Hepatic stellate cell (primary cell): ENCODE measurements around the gene GALNT12.
A peak's percentile ranks its signal among the peaks of the same experiment; 100 is the strongest.

ENCODE experiments used
- DNase-seq: peaks from one replicate; pipeline ENCODE4 v3.0.0; 2011; ENCODE audit warnings: low spot score

GALNT12 gene

GRCh38 chr9:98801969-98802371 is 5.5 kb upstream of the GALNT12 start:
- no peak for DNase-seq

DNA sequence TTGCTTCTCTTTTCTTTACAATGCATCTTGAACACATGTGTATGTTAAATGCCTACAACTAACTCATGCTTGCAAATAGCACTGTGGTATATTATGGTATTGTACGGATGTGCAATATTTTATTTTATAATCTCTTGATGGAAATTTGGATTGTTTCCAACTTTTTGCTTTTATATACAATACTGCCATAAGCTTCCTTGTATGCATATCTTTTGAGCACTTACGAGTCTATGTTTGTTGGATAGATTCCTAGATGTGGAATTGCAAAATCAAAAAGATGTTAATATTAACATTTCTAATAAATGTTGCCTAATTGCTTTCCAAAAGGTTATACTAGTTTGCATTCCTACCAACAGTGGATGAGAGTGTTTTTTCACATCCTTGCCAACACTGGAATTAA is 3.4 kb upstream of the GALNT12 start:
- no peak for DNase-seq

- DNase-seq, result no peak
These were observed 1.8 kb upstream of the GALNT12 start for GRCh38 chr9:98805506-98806272.

DNA sequence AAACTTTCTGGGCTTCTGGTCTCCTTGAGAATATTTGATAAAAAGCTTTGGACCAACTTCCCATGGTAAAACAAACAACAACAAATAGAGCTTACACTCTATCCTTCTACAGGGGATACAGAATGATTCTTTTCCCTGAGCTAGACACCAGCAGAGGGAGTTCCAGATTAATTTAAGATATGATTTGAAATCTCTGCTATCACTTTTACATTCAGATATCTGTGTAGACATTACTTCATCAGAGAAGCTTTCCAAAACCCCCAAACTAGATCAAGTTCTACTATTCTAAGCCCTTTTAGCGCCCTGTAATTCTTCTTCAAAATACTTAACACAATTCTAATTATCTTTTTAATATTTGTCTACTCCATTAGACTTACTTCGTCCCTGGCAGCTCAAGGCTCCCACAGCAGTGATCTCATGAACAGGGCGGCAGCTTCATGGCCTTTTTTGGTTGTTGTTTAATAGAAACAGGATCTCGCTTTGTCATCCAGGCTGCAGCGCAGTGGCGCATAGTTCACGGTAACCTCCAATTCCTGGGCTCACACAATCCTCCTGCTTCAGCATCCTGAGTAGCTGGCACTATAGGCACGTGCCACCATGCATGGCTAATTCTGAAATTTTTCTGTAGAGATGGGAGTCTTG is 955 bp upstream of the GALNT12 start:
- peak; percentile 36 for DNase-seq

DNA sequence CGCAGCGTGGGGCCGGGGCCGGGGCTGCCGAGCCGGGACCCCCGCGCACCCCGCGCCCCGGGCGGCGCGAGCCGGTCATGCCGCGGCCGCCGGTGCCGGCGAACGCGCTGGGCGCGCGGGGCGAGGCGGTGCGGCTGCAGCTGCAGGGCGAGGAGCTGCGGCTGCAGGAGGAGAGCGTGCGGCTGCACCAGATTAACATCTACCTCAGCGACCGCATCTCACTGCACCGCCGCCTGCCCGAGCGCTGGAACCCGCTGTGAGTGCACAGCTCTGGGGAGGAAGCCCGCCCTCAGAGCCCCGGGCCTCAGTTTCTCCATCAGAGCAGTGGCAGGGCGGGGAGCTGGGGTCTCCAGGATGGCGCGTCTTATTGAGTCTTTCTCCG is 335 bp downstream of the GALNT12 start:
- DNase-seq, result no peak

DNA sequence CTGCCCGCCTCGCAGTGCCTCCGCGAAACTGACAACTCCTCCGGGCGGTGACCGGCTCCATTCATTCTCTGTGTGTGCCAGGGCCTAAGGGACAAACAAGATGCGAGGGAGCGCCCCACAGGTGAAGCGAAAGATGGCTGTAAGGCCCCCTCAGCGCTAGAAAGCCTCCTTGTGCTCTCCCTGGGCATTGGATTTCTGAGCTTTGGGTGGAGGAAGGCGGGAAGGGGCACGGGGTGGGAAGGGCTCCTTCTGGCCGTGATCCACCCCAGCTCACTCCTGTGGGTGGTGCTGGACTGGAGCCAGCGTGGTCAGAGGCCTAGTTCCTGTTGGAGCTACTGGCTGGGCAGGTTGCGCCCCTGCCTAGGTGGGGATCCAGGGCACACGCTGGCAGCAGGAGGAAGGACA is 943 bp downstream of the GALNT12 start:
- no peak for DNase-seq

DNA sequence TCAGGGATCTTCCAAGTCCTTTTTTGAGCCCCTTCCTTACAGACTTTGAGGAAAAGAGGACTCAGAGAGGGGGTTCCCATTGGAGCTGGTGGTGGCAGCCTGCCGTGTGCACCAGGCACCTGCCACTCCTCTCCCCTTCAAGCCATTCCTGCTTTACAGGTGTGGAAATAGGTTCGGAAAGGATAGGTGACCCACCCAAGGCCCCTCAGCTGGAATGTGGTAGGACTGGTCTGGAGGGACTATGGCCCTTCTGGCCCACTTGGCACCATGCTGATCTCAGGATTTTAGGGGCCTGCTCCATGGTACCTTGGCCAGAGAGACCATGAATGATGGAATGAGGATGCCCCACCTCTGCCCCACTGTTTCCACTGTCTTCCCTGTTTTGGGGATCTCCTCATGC is 1.4 kb downstream of the GALNT12 start:
- no peak for DNase-seq

DNA sequence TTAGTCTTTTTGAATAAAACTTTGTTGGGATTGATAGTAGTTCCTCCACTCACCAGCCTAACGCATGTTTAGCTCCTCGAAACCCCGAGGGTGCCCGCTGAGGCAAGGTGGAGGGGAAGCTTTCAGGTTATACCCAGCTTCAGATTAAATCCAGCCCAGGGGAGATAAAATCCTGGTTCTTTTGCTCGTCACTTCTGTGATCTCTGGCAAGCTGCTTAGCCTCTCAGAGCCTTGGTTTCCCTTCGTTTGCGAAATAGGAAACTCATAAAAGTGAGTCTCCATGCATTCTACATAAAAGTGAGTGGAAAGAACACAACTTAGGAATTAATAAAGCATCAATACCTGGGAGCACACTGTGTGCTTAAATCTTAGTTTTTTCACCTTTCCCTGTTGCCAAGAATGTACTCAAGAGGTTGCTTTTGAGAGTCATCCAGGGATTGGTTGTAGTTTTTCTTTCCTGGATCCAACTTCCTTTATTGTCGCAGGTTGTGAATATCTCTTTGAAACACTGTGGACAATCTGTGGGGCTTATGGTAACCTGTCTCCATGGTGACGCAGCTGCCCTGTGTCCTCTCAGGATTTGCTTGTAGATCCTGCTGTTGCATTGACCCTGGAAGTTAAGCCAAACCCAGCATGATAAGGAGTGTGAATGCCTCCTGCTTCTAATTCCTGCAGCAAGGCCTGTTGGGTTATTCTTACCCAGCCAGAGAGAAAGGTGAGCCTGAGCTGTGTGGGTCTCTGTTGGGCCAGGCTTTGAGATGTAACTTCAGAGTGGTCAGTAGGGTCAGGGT is 2.0 kb downstream of the GALNT12 start:
- DNase-seq, result no peak

- DNase-seq, result no peak
These were observed 2.8 kb downstream of the GALNT12 start for GRCh38 chr9:98810102-98810842.

GRCh38 chr9:98811051-98811650 is 3.7 kb downstream of the GALNT12 start:
- DNase-seq, result peak; percentile 77

GRCh38 chr9:98815391-98815951 is 8.0 kb downstream of the GALNT12 start:
- no peak for DNase-seq

GRCh38 chr9:98818764-98819163 is 11.3 kb downstream of the GALNT12 start:
- DNase-seq, result no peak

DNA sequence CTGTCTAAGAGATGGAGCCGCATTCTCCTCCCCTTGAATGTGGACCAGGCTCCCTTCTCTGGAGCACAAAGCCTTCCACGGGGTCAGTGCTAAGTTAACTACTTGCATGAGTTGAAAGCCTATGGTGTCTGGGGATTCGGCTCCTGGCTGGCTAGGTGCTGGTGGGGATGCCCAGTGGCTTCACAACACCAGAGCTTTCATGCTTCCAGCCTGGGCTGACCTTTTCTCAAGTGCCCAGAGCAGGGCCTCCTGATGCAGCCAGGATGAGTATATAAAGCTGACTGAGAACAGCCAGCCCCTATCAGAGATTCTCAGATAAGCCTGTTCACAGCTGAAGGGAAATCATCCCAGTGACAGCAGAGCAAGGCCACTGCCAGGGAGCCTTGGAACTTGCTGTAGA is 11.8 kb downstream of the GALNT12 start:
- DNase-seq, result no peak

GRCh38 chr9:98821831-98822230 is 14.4 kb downstream of the GALNT12 start:
- DNase-seq, result no peak

- DNase-seq, result no peak
These were observed 15.2 kb downstream of the GALNT12 start for GRCh38 chr9:98822661-98823060.

DNA sequence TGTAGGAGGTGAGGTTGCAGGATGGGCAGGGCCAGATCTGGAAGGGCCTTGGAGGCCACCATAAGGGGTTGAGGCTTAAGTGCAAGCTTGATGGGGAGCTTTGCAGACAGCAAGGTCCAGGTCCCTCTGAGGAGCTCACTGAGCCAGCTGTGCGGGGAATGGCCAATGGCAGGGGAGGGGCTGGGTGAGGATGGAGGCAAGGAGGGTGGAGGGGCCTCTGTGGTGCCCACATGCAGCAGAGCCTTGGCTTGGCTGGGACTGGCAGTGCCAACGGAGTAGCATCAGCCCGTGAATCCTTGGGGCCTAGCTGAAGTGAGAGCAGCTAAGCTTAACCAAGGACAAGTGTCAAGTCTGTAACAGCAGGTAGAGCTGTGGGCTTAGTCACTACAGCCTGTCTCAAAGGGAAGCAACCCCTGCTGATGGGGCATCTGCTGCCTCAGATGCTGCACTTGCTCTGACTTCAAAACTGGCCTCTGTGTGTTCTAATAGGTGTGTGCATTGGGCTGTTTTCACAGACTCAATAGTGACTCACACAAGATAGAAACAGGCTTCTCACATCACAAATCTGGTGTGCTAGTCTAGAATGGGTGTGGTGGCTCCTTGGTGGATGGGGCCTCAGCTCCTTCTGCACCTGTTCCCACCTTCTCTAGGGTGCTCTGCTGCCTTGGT is 16.3 kb downstream of the GALNT12 start:
- no peak for DNase-seq

- DNase-seq, result no peak
These were observed 17.9 kb downstream of the GALNT12 start for GRCh38 chr9:98825414-98825813.

- DNase-seq, result no peak
These were observed 19.2 kb downstream of the GALNT12 start for GRCh38 chr9:98826716-98827115.

GRCh38 chr9:98829766-98830165 is 22.3 kb downstream of the GALNT12 start:
- no peak for DNase-seq

DNA sequence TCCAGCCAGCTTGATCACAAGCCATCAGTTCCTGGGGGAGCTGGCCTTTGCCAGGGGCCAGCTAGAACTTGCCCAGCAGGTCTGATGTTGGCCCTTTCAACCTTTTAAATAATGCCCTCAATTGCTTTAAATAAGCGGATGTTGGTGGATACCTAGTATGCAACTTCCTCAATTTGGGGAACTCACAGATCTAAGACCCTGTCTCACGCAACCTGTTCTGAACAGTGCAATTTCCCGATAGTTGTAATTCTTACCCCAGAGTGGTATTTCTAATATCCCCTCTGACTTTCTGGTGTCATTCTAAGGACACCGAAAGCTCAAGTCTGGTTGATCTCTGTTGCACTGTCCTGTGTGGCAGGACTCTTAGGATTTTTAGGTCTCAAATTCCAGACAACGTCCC is 23.1 kb downstream of the GALNT12 start:
- no peak for DNase-seq

DNA sequence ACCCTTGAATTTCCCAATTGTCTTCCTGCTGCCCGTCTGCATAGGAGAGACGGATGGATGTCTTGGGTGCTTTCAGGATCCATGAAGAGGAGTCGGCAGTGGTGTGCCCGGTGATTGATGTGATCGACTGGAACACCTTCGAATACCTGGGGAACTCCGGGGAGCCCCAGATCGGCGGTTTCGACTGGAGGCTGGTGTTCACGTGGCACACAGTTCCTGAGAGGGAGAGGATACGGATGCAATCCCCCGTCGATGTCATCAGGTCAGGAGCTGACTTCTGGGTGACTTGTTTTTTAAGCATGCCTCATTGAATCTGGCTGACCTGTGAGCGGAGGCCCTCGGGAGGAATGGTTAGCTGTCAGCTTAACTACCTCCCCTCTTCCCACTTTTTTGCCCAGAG is 24.2 kb downstream of the GALNT12 start:
- DNase-seq, result no peak
